Epithelial cell of esophagus (primary cell): Measurements from ENCODE around the gene TCEANC2.

Source experiments
- DNase-seq: peaks from one replicate; pipeline ENCODE4 v3.0.0; 2010; ENCODE audit warnings: low read depth
- H3K4me3 ChIP-seq: 2 replicates; pipeline ENCODE4 v1.5.1; 2011; ENCODE audit warnings: mild to moderate bottlenecking, low read length, control low read depth
- CTCF ChIP-seq: IDR thresholded peaks from 2 replicates; pipeline ENCODE4 v1.5.1; 2011; ENCODE audit warnings: low read depth, mild to moderate bottlenecking, low read length, control low read depth, inconsistent platforms; ENCODE audit not compliant: insufficient read depth; ENCODE audit errors: missing control alignments

The TCEANC2 gene

GRCh38 chr1:54134295-54134694 is 80.9 kb downstream of the TCEANC2 start:
- no peak for DNase-seq
- H3K4me3 ChIP-seq: no peak overlapping the region
- TF ChIP-seq CTCF: no peak

GRCh38 chr1:54135436-54136120 is 82.2 kb downstream of the TCEANC2 start:
- H3K4me3 ChIP-seq: no peak overlapping the region
- no peak for TF ChIP-seq CTCF
- DNase-seq: no peak

- DNase-seq: no peak
- no peak overlapping the region for H3K4me3 ChIP-seq
- no peak for TF ChIP-seq CTCF
Measured at GRCh38 chr1:54136269-54136896, 83.0 kb downstream of the TCEANC2 start.

- DNase-seq: no peak
- no peak overlapping the region for H3K4me3 ChIP-seq
- no peak for TF ChIP-seq CTCF
Measured at GRCh38 chr1:54136963-54137533, 83.6 kb downstream of the TCEANC2 start.

GRCh38 chr1:54137534-54138061 is 84.2 kb downstream of the TCEANC2 start:
- no peak for DNase-seq
- H3K4me3 ChIP-seq: no peak overlapping the region
- no peak for TF ChIP-seq CTCF

- no peak overlapping the region for H3K4me3 ChIP-seq
- no peak for TF ChIP-seq CTCF
- DNase-seq: no peak
Measured at GRCh38 chr1:54138994-54139393, 85.6 kb downstream of the TCEANC2 start.
